ENCODE measurements around the gene SLC18B1. TPM values are rescaled to one million over a fixed set of nuclear protein-coding genes. Genes with fewer than 3 reads are reported as not detected.

Gene SLC18B1
- total and polyA plus RNA-seq, 7 donors = 0.69 to 2.2 (median 1.3) TPM

GRCh38 chr6:132733283-132733682, 65.2 kb downstream of the SLC18B1 start:
- no peak overlapping the region for H3K4me3 ChIP-seq
- no peaks in the 10 kb centered on the region for H3K4me1 ChIP-seq
- no peaks in the 10 kb centered on the region for H3K27me3 ChIP-seq (ENCODE audit: insufficient read depth in 3 of 3, low read length in 2 of 3)
- intact Hi-C loops (cut with DNase I) = no loop called here
- H3K36me3 ChIP-seq (ENCODE audit: insufficient read depth in 1 of 2, low read depth in 1 of 2) = no peaks in the 10 kb centered on the region
- no peak for ATAC-seq
- no peak for DNase-seq
- 79 to 86% (median 84%) methylated on average over 2 of the region's 2 CpGs for WGBS, 3 donors
- no peaks in the 10 kb centered on the region for H3K9me3 ChIP-seq
- no peak overlapping the region for H3K27ac ChIP-seq
- TF ChIP-seq CTCF (IDR thresholded peaks at IDR 0.05) = no peak

GRCh38 chr6:132731086-132731485, 67.4 kb downstream of the SLC18B1 start:
- WGBS, 3 donors = 74 to 85% (median 84%) methylated on average over 2 of the region's 2 CpGs
- no peak for DNase-seq
- Histone ChIP-seq H3K9me3 (no peaks in the 10 kb centered on the region), H3K36me3 (ENCODE audit: insufficient read depth in 1 of 2, low read depth in 1 of 2) (no peaks in the 10 kb centered on the region), H3K27me3 (ENCODE audit: insufficient read depth in 3 of 3, low read length in 2 of 3) (no peaks in the 10 kb centered on the region), H3K27ac (no peak overlapping the region), H3K4me1 (no peaks in the 10 kb centered on the region), H3K4me3 (no peak overlapping the region)
- no peak for ATAC-seq
- no peak for TF ChIP-seq CTCF (IDR thresholded peaks at IDR 0.05)
- intact Hi-C loops (cut with DNase I) = no loop called here

- intact Hi-C loops (cut with DNase I) = no loop called here
- H3K27ac ChIP-seq = no peak overlapping the region
- TF ChIP-seq CTCF (IDR thresholded peaks at IDR 0.05) = no peak
- ATAC-seq (no peak), DNase-seq (no peak)
- no peaks in the 10 kb centered on the region for H3K36me3 ChIP-seq (ENCODE audit: insufficient read depth in 1 of 2, low read depth in 1 of 2)
- no peaks in the 10 kb centered on the region for H3K4me1 ChIP-seq
- no peaks in the 10 kb centered on the region for H3K9me3 ChIP-seq
- H3K27me3 ChIP-seq (ENCODE audit: insufficient read depth in 3 of 3, low read length in 2 of 3) = no peaks in the 10 kb centered on the region
- 75 to 86% (median 79%) methylated on average over 3 of the region's 3 CpGs for WGBS, 3 donors
- no peak overlapping the region for H3K4me3 ChIP-seq
Observed at GRCh38 chr6:132730560-132730959, 67.9 kb downstream of the SLC18B1 start.

GRCh38 chr6:132728616-132729015, 69.8 kb downstream of the SLC18B1 start:
- 70 to 73% (median 72%) methylated on average over 4 of the region's 4 CpGs for WGBS, 3 donors
- H3K27me3 ChIP-seq (ENCODE audit: insufficient read depth in 3 of 3, low read length in 2 of 3) = no peaks in the 10 kb centered on the region
- no peak overlapping the region for H3K27ac ChIP-seq
- no peaks in the 10 kb centered on the region for H3K4me1 ChIP-seq
- H3K4me3 ChIP-seq = no peak overlapping the region
- no peaks in the 10 kb centered on the region for H3K9me3 ChIP-seq
- no peaks in the 10 kb centered on the region for H3K36me3 ChIP-seq (ENCODE audit: insufficient read depth in 1 of 2, low read depth in 1 of 2)
- TF ChIP-seq CTCF (IDR thresholded peaks at IDR 0.05) = no peak
- DNase-seq (no peak), ATAC-seq (no peak)
- intact Hi-C loops (cut with DNase I) = no loop called here

GRCh38 chr6:132726608-132726975, 71.8 kb downstream of the SLC18B1 start:
- Histone ChIP-seq H3K4me3 (no peak overlapping the region), H3K27ac (no peak overlapping the region), H3K27me3 (ENCODE audit: insufficient read depth in 3 of 3, low read length in 2 of 3) (no peaks in the 10 kb centered on the region), H3K9me3 (no peaks in the 10 kb centered on the region), H3K36me3 (ENCODE audit: insufficient read depth in 1 of 2, low read depth in 1 of 2) (no peaks in the 10 kb centered on the region), H3K4me1 (no peaks in the 10 kb centered on the region)
- no peak for ATAC-seq
- intact Hi-C loops (cut with DNase I) = no loop called here
- no peak for TF ChIP-seq CTCF (IDR thresholded peaks at IDR 0.05)
- DNase-seq = no peak
- WGBS, 3 donors = 77 to 88% (median 79%) methylated on average over 4 of the region's 4 CpGs
